Measurements from ENCODE around the gene RASA3.
A peak's percentile ranks its signal among the peaks of the same experiment; 100 is the strongest.
"Not testable (repeated sequence)": the region's sequence is repeated elsewhere in the genome, so short reads cannot be mapped to it uniquely, and the experiment has no call there.

The RASA3 gene

GRCh38 chr13:114126086-114126485 lies 6.3 kb downstream of the RASA3 start:
- DNase-seq: not testable (repeated sequence)

- no peak for DNase-seq
These were observed 6.8 kb downstream of the RASA3 start for GRCh38 chr13:114125589-114125988.

GRCh38 chr13:114124921-114125320 lies 7.5 kb downstream of the RASA3 start:
- DNase-seq: peak in 4 of 5 donors; percentile 40 to 81 (median 54)

GRCh38 chr13:114124431-114124830 lies 8.0 kb downstream of the RASA3 start:
- DNase-seq: no peak

- DNase-seq: no peak
These were observed 8.5 kb downstream of the RASA3 start for GRCh38 chr13:114123876-114124275.

GRCh38 chr13:114123448-114123847 lies 9.0 kb downstream of the RASA3 start:
- DNase-seq: no peak

GRCh38 chr13:114122591-114123211 lies 9.7 kb downstream of the RASA3 start:
- DNase-seq: no peak

- no peak for DNase-seq
These were observed 10.3 kb downstream of the RASA3 start for GRCh38 chr13:114122127-114122511.

GRCh38 chr13:114121496-114122126 lies 10.8 kb downstream of the RASA3 start:
- no peak for DNase-seq

- DNase-seq: no peak
These were observed 11.4 kb downstream of the RASA3 start for GRCh38 chr13:114121031-114121430.

- no peak for DNase-seq
These were observed 11.8 kb downstream of the RASA3 start for GRCh38 chr13:114120591-114121011.

- DNase-seq: no peak
These were observed 13.2 kb downstream of the RASA3 start for GRCh38 chr13:114119196-114119595.

- no peak for DNase-seq
These were observed 13.8 kb downstream of the RASA3 start for GRCh38 chr13:114118511-114119123.

- no peak for DNase-seq
These were observed 14.3 kb downstream of the RASA3 start for GRCh38 chr13:114118086-114118485.

GRCh38 chr13:114117341-114117874 lies 15.0 kb downstream of the RASA3 start:
- DNase-seq: not testable (repeated sequence)

- no peak for DNase-seq
These were observed 15.7 kb downstream of the RASA3 start for GRCh38 chr13:114116734-114117133.

GRCh38 chr13:114115796-114116195 lies 16.6 kb downstream of the RASA3 start:
- DNase-seq: peak in 1 of 5 donors; percentile 5

GRCh38 chr13:114115191-114115671 lies 17.2 kb downstream of the RASA3 start:
- DNase-seq: peak in 1 of 5 donors; percentile 15

- DNase-seq: not testable (repeated sequence)
These were observed 17.8 kb downstream of the RASA3 start for GRCh38 chr13:114114666-114115065.

GRCh38 chr13:114114006-114114640 lies 18.3 kb downstream of the RASA3 start:
- no peak for DNase-seq

GRCh38 chr13:114113395-114113794 lies 19.0 kb downstream of the RASA3 start:
- DNase-seq: not testable (repeated sequence)

- no peak for DNase-seq
These were observed 19.5 kb downstream of the RASA3 start for GRCh38 chr13:114112826-114113322.

- no peak for DNase-seq
These were observed 20.1 kb downstream of the RASA3 start for GRCh38 chr13:114112231-114112825.
